ENCODE results near the gene SHISA6. TPM values are rescaled to one million over a fixed set of nuclear protein-coding genes. Genes with fewer than 3 reads are reported as not detected.

Gene SHISA6
- polyA plus RNA-seq, 1 of the 3 experiments (the other 2 are of a cell fraction), result not detected

DNA sequence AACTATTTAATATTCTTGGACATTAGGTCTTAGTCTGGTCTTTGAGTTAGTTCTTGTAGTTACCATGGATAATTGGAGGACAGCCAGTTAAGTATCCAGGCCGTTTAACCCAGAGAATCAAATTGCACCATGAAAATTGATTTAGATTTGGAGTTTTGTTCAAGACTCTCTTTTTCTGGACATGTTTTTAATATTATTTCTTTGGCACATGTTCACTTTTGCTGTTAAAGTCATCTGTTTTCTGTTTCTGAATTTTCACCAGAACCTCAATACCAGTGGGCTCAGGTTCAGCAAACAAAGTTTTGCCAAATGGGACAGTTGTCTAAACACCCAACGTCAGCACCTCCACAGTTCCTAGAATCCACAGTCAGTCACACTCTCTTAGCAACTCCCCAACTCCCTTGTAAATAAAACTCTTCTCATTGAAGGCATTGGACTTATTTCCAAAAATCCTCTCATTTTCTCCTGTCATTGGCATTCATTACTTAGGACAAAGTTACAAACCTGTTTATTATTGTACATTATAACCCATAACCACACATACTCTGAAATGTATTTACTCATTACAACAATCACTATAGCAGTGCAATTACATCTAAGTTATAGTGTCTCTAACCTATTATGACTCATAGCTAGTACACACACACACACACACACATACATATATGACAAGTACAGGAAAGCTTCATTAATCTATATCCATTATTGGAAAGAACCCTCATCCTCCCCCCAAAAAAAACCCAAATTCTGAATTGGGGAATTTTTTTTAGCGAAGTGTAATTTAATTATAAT is 323.8 kb downstream of the SHISA6 start (continued):
- TF ChIP-seq CHD2 (IDR thresholded peaks at IDR 0.05; ENCODE audit: low read length, partially characterized antibody) (no peak), MXI1 (IDR thresholded peaks at IDR 0.05; ENCODE audit: low read depth, low read length) (no peak), ELF1 (IDR thresholded peaks at IDR 0.05) (no peak), RAD21 (IDR thresholded peaks at IDR 0.05; ENCODE audit: low read length) (no peak)
- TF ChIP-seq, protein P1, sequence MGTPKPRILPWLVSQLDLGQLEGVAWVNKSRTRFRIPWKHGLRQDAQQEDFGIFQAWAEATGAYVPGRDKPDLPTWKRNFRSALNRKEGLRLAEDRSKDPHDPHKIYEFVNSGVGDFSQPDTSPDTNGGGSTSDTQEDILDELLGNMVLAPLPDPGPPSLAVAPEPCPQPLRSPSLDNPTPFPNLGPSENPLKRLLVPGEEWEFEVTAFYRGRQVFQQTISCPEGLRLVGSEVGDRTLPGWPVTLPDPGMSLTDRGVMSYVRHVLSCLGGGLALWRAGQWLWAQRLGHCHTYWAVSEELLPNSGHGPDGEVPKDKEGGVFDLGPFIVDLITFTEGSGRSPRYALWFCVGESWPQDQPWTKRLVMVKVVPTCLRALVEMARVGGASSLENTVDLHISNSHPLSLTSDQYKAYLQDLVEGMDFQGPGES (IDR thresholded peaks at IDR 0.05; ENCODE audit: low read depth, low read length), result no peak

DNA sequence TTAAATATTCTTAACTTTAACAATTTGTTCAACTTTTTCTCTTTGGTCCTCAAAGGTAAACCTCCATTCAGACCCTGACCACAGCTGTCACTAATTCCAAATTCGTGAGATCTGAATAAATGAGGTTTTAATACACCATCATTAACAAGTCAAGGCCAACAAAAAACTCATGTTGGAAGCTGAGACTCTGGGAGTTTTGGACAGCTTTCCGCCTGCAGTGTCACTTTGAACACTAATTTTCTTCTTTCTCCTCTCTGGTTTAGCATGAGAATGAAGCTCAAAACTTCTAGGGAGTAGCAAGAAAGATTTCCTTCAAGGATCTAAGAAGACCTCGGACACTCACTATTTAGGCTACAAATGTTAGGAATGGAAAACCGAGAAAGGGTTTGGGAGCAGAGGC is 324.6 kb downstream of the SHISA6 start:
- POLR2A ChIA-PET, result no interaction called here
- Histone ChIP-seq H3K4me3 (ENCODE audit: low read depth in 2 of 2, low read length in 1 of 2) (no peak overlapping the region), H3K4me2 (no peak overlapping the region), H3K36me3 (replicated peaks in 1 of 2; ENCODE audit: control insufficient read depth in 1 of 2, insufficient read depth in 2 of 2, low read length in 1 of 2) (no peaks in the 10 kb centered on the region), H3K79me2 (ENCODE audit: insufficient read depth) (no peaks in the 10 kb centered on the region), H3K9ac (no peak overlapping the region), H3F3A (replicated peaks; ENCODE audit: insufficient read depth) (no peaks in the 10 kb centered on the region), H3K27me3 (ENCODE audit: insufficient read depth) (no peaks in the 10 kb centered on the region), H4K20me1 (ENCODE audit: insufficient read depth) (no peaks in the 10 kb centered on the region), H3K9me2 (no peaks in the 10 kb centered on the region), H3K9me3 (no peaks in the 10 kb centered on the region), H3K4me1 (ENCODE audit: control insufficient read depth in 1 of 2, insufficient read depth in 2 of 2, low read depth in 1 of 2, low read length in 1 of 2) (no peaks in the 10 kb centered on the region; a peak in 1 of 4 replicates), H3K27ac (ENCODE audit: low read depth in 2 of 2, low read length in 1 of 2) (no peak overlapping the region), H2AFZ (ENCODE audit: low read depth) (no peak overlapping the region)
- TF ChIP-seq, protein P2, sequence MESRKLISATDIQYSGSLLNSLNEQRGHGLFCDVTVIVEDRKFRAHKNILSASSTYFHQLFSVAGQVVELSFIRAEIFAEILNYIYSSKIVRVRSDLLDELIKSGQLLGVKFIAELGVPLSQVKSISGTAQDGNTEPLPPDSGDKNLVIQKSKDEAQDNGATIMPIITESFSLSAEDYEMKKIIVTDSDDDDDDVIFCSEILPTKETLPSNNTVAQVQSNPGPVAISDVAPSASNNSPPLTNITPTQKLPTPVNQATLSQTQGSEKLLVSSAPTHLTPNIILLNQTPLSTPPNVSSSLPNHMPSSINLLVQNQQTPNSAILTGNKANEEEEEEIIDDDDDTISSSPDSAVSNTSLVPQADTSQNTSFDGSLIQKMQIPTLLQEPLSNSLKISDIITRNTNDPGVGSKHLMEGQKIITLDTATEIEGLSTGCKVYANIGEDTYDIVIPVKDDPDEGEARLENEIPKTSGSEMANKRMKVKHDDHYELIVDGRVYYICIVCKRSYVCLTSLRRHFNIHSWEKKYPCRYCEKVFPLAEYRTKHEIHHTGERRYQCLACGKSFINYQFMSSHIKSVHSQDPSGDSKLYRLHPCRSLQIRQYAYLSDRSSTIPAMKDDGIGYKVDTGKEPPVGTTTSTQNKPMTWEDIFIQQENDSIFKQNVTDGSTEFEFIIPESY (IDR thresholded peaks at IDR 0.05; ENCODE audit: borderline replicate concordance, low read depth), result no peak
- TF ChIP-seq RXRA (IDR thresholded peaks at IDR 0.05; ENCODE audit: borderline replicate concordance, low read depth) (no peak), RCOR1 (IDR thresholded peaks at IDR 0.05; ENCODE audit: low read length) (no peak), TAF1 (IDR thresholded peaks at IDR 0.05; ENCODE audit: borderline replicate concordance, low read depth, low read length) (no peak)
- TF ChIP-seq, protein P1 (IDR thresholded peaks at IDR 0.05; ENCODE audit: low read depth, low read length), result no peak
- TF ChIP-seq, protein P3, sequence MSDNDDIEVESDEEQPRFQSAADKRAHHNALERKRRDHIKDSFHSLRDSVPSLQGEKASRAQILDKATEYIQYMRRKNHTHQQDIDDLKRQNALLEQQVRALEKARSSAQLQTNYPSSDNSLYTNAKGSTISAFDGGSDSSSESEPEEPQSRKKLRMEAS (IDR thresholded peaks at IDR 0.05; ENCODE audit: low read depth), result no peak
- no peak for DNase-seq
- CTCF ChIA-PET, result interaction anchor here (0.6 to 1.0 kb wide), 2 partner anchors 671 to 919 kb away, joined by 3 read pairs; no protein-coding TSS in a partner anchor
- WGBS (ENCODE audit: low lambda C conversion rate), result 20% methylated on average over 4 of the region's 4 CpGs

Measured in SK-N-SH (cell line).